Esophagus squamous epithelium (tissue), 5 donors: Measurements from ENCODE around the gene C1orf216. TPM values are rescaled to one million over a fixed set of nuclear protein-coding genes. Genes with fewer than 3 reads are reported as not detected.

Source experiments
- DNase-seq: peaks from one replicate; lab custom pipeline; 2025; lab: John Stamatoyannopoulos, UW
- H3K27ac ChIP-seq, 4 donors: fragments of 200-600 bp; sonication (generic); one replicate each; pipeline ENCODE4 v1.5.1; 2016 to 2019; ENCODE audit warnings: mild to moderate bottlenecking in 1 of 4
- H3K27me3 ChIP-seq, 4 donors: fragments of 200-600 bp; sonication (generic); 1 replicate in 3 of 4; 2 replicates in 1 of 4; pipeline versions ENCODE4 v1.5.1 to v1.6.0; 2017 to 2021; ENCODE audit warnings: antibody characterized with exemption in 1 of 4
- H3K36me3 ChIP-seq, 3 donors: fragments of 200-600 bp; sonication (generic); one replicate each; pipeline ENCODE4 v1.5.1; 2016 to 2019
- H3K4me1 ChIP-seq, 3 donors: fragments of 200-600 bp; sonication (generic); one replicate each; pipeline ENCODE4 v1.5.1; 2017 to 2019
- H3K4me3 ChIP-seq, 4 donors: fragments of 200-600 bp; sonication (generic); 1 replicate in 3 of 4; 2 replicates in 1 of 4; pipeline ENCODE4 v1.5.1; 2016 to 2019; ENCODE audit warnings: mild to moderate bottlenecking in 2 of 4, moderate library complexity in 1 of 4
- H3K9me3 ChIP-seq, 3 donors: fragments of 200-600 bp; sonication (generic); one replicate each; pipeline ENCODE4 v1.5.1; 2016 to 2019
- CTCF ChIP-seq, 6 experiments: fragments of 450-650 bp in 4 of 6; fragments of 200-600 bp in 2 of 6; sonication (generic) in 2 of 6; IDR thresholded peaks; one replicate each; pipeline ENCODE4 v1.5.1; 2016 to 2019; ENCODE audit warnings: antibody characterized with exemption in 6 of 6, mild to moderate bottlenecking in 4 of 6, moderate library complexity in 4 of 6
- POLR2A ChIP-seq, 4 donors: fragments of 450-650 bp; IDR thresholded peaks; one replicate each; pipeline ENCODE4 v1.6.1; 2017; ENCODE audit warnings: antibody characterized with exemption in 4 of 4, mild to moderate bottlenecking in 4 of 4, moderate library complexity in 3 of 4
- WGBS, 2 donors: methylation state at CpG; one replicate each; pipeline ENCODE4 v1.1.5; 2018; 5-methylcytosine and 5-hydroxymethylcytosine counted together
- intact Hi-C: fragments of 100-400 bp; cut with DNase I; formaldehyde crosslinking; loops from one replicate; pipeline ENCODE4 v1.15.0; 2022
- total RNA-seq, 4 donors: library from RNA; depleted of rRNA; stranded (reverse); fragments of >200 nt; gene quantifications; one replicate each; pipeline ENCODE4 v1.1.0, GENCODE V29; 2016
- donor health status: DM: yes; HTN: yes; CAD: no.

Gene C1orf216
- total RNA-seq, 4 donors from 2014 or later: 0.53 to 4.8 (median 3.8) TPM

- no peaks in the 10 kb centered on the region for H3K36me3 ChIP-seq
- no peak overlapping the region for H3K4me3 ChIP-seq
- H3K27ac ChIP-seq: no peak overlapping the region
- DNase-seq: no peak
- WGBS, 2 donors: 77 to 86% methylated on average over 5 of the region's 5 CpGs
- peaks cover 0 to 98% (median 0%) of the 10 kb centered on the region in 4 donors for H3K27me3 ChIP-seq
- TF ChIP-seq POLR2A (IDR thresholded peaks at IDR 0.05) (no peak), CTCF (IDR thresholded peaks at IDR 0.05) (no peak)
- no peaks in the 10 kb centered on the region for H3K9me3 ChIP-seq
- intact Hi-C loops: no loop called here
- no peaks in the 10 kb centered on the region for H3K4me1 ChIP-seq
These were observed 30.5 kb downstream of the C1orf216 start for GRCh38 chr1:35688161-35688560.

GRCh38 chr1:35683012-35683411 is 35.7 kb downstream of the C1orf216 start:
- DNase-seq: no peak
- TF ChIP-seq CTCF (IDR thresholded peaks at IDR 0.05): no peak
- TF ChIP-seq POLR2A (IDR thresholded peaks at IDR 0.05): no peak
- 55 to 63% methylated on average over 5 of the region's 5 CpGs for WGBS, 2 donors
- H3K4me3 ChIP-seq: no peak overlapping the region
- H3K9me3 ChIP-seq: no peaks in the 10 kb centered on the region
- no peaks in the 10 kb centered on the region for H3K36me3 ChIP-seq
- intact Hi-C loops: no loop called here
- H3K4me1 ChIP-seq: no peaks in the 10 kb centered on the region
- H3K27ac ChIP-seq: no peak overlapping the region
- H3K27me3 ChIP-seq: peaks cover 0 to 87% (median 0%) of the 10 kb centered on the region in 4 donors

GRCh38 chr1:35680271-35680670 is 38.4 kb downstream of the C1orf216 start:
- TF ChIP-seq CTCF (IDR thresholded peaks at IDR 0.05) (no peak), POLR2A (IDR thresholded peaks at IDR 0.05) (no peak)

GRCh38 chr1:35675773-35676172 is 42.9 kb downstream of the C1orf216 start:
- intact Hi-C loops: no loop called here
- 62 to 89% methylated on average over 1 of the region's 1 CpG for WGBS, 2 donors
- no peak overlapping the region for H3K27ac ChIP-seq
- no peaks in the 10 kb centered on the region for H3K4me1 ChIP-seq
- no peaks in the 10 kb centered on the region for H3K36me3 ChIP-seq
- peaks cover 0 to 71% (median 0%) of the 10 kb centered on the region in 4 donors for H3K27me3 ChIP-seq
- DNase-seq: no peak
- H3K9me3 ChIP-seq: no peaks in the 10 kb centered on the region
- TF ChIP-seq POLR2A (IDR thresholded peaks at IDR 0.05): no peak
- no peak for TF ChIP-seq CTCF (IDR thresholded peaks at IDR 0.05)
- no peak overlapping the region for H3K4me3 ChIP-seq

More at GRCh38 chr1:35680271-35680670, 38.4 kb downstream of the C1orf216 start:
- Histone ChIP-seq H3K9me3 (no peaks in the 10 kb centered on the region), H3K36me3 (no peaks in the 10 kb centered on the region), H3K4me3 (no peak overlapping the region), H3K27ac (no peak overlapping the region), H3K27me3 (peaks cover 0 to 81% (median 0%) of the 10 kb centered on the region in 4 donors), H3K4me1 (no peaks in the 10 kb centered on the region)
- intact Hi-C loops: no loop called here
- DNase-seq: no peak
- 84 to 85% methylated on average over 3 of the region's 3 CpGs for WGBS, 2 donors

GRCh38 chr1:35674111-35674510 is 44.6 kb downstream of the C1orf216 start:
- H3K4me1 ChIP-seq: no peaks in the 10 kb centered on the region
- WGBS, 2 donors: 66 to 81% methylated on average over 5 of the region's 5 CpGs
- no peaks in the 10 kb centered on the region for H3K9me3 ChIP-seq
- no peak for DNase-seq
- H3K4me3 ChIP-seq: no peak overlapping the region
- intact Hi-C loops: no loop called here
- TF ChIP-seq POLR2A (IDR thresholded peaks at IDR 0.05) (no peak), CTCF (IDR thresholded peaks at IDR 0.05) (no peak)
- no peaks in the 10 kb centered on the region for H3K36me3 ChIP-seq
- H3K27me3 ChIP-seq: peaks cover 0 to 63% (median 0%) of the 10 kb centered on the region in 4 donors
- H3K27ac ChIP-seq: no peak overlapping the region
